Fibroblast of the aortic adventitia (primary cell): Measurements from ENCODE around the gene DYRK1A. TPM values are rescaled to one million over a fixed set of nuclear protein-coding genes. Genes with fewer than 3 reads are reported as not detected.
A peak's percentile ranks its signal among the peaks of the same experiment; 100 is the strongest.

ENCODE experiments used
- DNase-seq: peaks from one replicate; pipeline ENCODE4 v3.0.0-alpha.2; 2010; ENCODE audit warnings: low read depth
- H3K4me3 ChIP-seq: 2 replicates; pipeline ENCODE4 v1.5.1; 2011; ENCODE audit warnings: low read depth, mild to moderate bottlenecking, control low read depth, low read length, moderate library complexity
- CTCF ChIP-seq: IDR thresholded peaks from 2 replicates; pipeline ENCODE4 v1.5.1; 2011; ENCODE audit warnings: mild to moderate bottlenecking, low read length, control low read depth, inconsistent platforms; ENCODE audit not compliant: insufficient read depth
- total RNA-seq: library from RNA; depleted of rRNA; stranded (reverse); fragments of >200 nt; gene quantifications from 2 replicates; pipeline ENCODE4 v1.2.3, GENCODE V29; 2012; ENCODE audit warnings: low replicate concordance

Gene DYRK1A
- total RNA-seq, 1 donor, result 80.2 TPM

GRCh38 chr21:37550157-37550556, 183.6 kb downstream of the DYRK1A start:
- no peak overlapping the region for H3K4me3 ChIP-seq
- no peak for TF ChIP-seq CTCF
- no peak for DNase-seq

GRCh38 chr21:37550618-37551330, 184.2 kb downstream of the DYRK1A start:
- no peak for TF ChIP-seq CTCF
- no peak for DNase-seq
- no peak overlapping the region for H3K4me3 ChIP-seq

GRCh38 chr21:37551331-37551992, 184.9 kb downstream of the DYRK1A start:
- DNase-seq, result peak; percentile 37
- no peak for TF ChIP-seq CTCF
- H3K4me3 ChIP-seq, result no peak overlapping the region

- H3K4me3 ChIP-seq, result no peak overlapping the region
- no peak for TF ChIP-seq CTCF
- no peak for DNase-seq
These were observed 185.4 kb downstream of the DYRK1A start for GRCh38 chr21:37551993-37552355.

- no peak overlapping the region for H3K4me3 ChIP-seq
- TF ChIP-seq CTCF, result no peak
- no peak for DNase-seq
These were observed 186.0 kb downstream of the DYRK1A start for GRCh38 chr21:37552496-37553029.

GRCh38 chr21:37553078-37553481, 186.5 kb downstream of the DYRK1A start:
- DNase-seq, result no peak
- no peak for TF ChIP-seq CTCF
- no peak overlapping the region for H3K4me3 ChIP-seq
